WERI-Rb-1 (cell line): ENCODE data around the gene CWC22.

Experiments
- DNase-seq: peaks from one replicate; pipeline ENCODE4 v3.0.0-alpha.2; 2020
- H3K27ac ChIP-seq: fragments of 250-450 bp; sonication (Bioruptor Pico); 2 replicates; pipeline ENCODE4 v1.5.1; 2020; ENCODE audit warnings: mild to moderate bottlenecking, moderate library complexity
- H3K27me3 ChIP-seq: fragments of 250-450 bp; sonication (Bioruptor Pico); 2 replicates; pipeline ENCODE4 v1.5.1; 2021; ENCODE audit warnings: mild to moderate bottlenecking, low read depth, moderate library complexity; ENCODE audit not compliant: insufficient read depth, severe bottlenecking
- H3K36me3 ChIP-seq: fragments of 250-450 bp; sonication (Bioruptor Pico); 2 replicates; pipeline ENCODE4 v1.5.1; 2020; ENCODE audit warnings: mild to moderate bottlenecking, moderate library complexity
- H3K4me3 ChIP-seq: 2 replicates; pipeline ENCODE4 v1.5.1; 2011; ENCODE audit warnings: low read depth, mild to moderate bottlenecking, control low read depth, low read length
- H3K9me3 ChIP-seq: fragments of 250-450 bp; sonication (Bioruptor Pico); 2 replicates; pipeline ENCODE4 v1.5.1; 2021; ENCODE audit warnings: mild to moderate bottlenecking, moderate library complexity; ENCODE audit not compliant: severe bottlenecking
- TF ChIP-seq, protein P1 (sequence below): IDR thresholded peaks from 2 replicates; pipeline ENCODE4 v1.5.1; 2011; ENCODE audit warnings: low read depth, mild to moderate bottlenecking, control low read depth, inconsistent platforms, low read length

The CWC22 gene

DNA sequence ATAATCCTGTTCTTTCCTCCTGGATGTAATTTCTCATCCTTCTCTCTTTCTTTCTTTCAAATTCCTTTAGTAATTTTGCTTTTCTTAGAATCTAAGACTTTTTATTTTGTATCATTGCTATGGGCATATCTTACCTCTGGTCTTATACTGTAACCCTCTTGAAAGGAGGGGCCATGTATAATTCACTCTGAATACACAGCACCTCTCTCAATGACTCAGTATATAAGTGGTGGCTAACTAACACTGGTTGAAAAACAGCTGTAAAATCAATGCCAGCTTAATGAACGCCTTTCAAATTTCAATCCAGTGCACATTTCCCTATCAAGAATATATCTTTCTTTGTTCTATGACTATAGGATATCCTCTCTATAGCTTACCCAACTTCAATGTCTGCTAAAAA lies 53.7 kb downstream of the CWC22 start:
- no peak overlapping the region for H3K4me3 ChIP-seq
- TF ChIP-seq, protein P1, sequence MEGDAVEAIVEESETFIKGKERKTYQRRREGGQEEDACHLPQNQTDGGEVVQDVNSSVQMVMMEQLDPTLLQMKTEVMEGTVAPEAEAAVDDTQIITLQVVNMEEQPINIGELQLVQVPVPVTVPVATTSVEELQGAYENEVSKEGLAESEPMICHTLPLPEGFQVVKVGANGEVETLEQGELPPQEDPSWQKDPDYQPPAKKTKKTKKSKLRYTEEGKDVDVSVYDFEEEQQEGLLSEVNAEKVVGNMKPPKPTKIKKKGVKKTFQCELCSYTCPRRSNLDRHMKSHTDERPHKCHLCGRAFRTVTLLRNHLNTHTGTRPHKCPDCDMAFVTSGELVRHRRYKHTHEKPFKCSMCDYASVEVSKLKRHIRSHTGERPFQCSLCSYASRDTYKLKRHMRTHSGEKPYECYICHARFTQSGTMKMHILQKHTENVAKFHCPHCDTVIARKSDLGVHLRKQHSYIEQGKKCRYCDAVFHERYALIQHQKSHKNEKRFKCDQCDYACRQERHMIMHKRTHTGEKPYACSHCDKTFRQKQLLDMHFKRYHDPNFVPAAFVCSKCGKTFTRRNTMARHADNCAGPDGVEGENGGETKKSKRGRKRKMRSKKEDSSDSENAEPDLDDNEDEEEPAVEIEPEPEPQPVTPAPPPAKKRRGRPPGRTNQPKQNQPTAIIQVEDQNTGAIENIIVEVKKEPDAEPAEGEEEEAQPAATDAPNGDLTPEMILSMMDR: no peak
- H3K36me3 ChIP-seq: peaks cover 41% of the 10 kb centered on the region
- no peak overlapping the region for H3K27ac ChIP-seq
- no peak for DNase-seq
- H3K9me3 ChIP-seq: no peaks in the 10 kb centered on the region
- no peaks in the 10 kb centered on the region for H3K27me3 ChIP-seq

DNA sequence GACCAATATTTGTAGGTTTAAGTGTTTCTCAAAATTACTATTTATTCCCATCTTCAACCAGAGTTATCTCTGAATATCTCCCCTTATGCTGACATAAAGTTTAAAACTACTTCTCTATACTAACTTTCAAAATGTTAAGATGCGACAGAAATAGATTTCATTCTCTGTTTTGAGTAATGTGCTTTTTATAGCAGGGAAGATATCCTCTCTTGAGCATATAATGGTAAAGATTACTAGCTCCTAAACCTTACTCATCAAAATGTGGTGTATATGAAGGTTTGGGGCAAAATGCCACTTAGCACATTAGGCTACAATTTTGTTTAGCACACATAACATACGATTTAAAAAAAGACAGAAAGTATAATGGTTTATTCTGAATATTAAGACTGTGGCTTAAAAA lies 54.4 kb downstream of the CWC22 start:
- TF ChIP-seq, protein P1: no peak
- Histone ChIP-seq H3K27ac (no peak overlapping the region), H3K36me3 (peaks cover 41% of the 10 kb centered on the region), H3K4me3 (no peak overlapping the region), H3K9me3 (no peaks in the 10 kb centered on the region), H3K27me3 (no peaks in the 10 kb centered on the region)
- DNase-seq: no peak

DNA sequence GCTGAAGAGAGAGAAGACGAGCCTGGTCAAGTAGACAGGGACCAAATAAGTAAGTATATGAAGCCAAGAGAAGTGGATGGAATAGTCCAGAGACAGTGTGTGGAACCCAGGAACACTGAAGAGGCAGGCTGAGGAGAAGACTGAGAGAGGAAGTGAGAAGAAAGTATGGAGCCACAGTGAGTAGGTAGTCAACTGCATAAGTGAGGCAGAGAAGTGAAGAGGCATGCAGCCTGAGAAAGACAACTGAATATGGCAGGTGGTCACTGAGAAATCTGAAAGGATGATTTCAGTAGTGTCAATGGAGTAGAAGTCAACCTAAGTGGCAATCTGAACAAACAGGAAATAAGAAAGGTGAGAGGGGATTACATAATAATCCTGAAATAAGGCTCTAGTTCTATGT lies 55.4 kb downstream of the CWC22 start:
- no peaks in the 10 kb centered on the region for H3K27me3 ChIP-seq
- no peak overlapping the region for H3K27ac ChIP-seq
- DNase-seq: no peak
- TF ChIP-seq, protein P1: no peak
- H3K36me3 ChIP-seq: peaks cover 41% of the 10 kb centered on the region
- H3K9me3 ChIP-seq: no peaks in the 10 kb centered on the region
- H3K4me3 ChIP-seq: no peak overlapping the region

DNA sequence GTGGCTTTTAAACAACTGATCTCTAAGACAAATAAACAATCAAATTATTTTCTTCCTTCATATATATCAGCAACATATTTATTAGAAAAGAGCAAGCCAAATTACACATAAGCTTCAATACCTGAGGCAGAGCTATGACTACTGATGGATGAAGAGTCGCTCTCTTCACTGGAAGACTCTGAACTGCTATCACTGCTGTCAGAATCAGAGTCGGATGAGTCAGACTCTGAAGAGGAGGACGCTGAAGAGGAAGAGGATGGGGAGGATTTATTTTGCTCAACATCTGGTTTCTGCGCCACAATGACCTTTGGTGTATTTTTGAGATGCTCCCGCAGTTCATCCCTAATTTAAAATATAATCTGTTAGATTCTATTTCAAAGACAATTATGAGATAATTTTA lies 56.7 kb downstream of the CWC22 start:
- TF ChIP-seq, protein P1: no peak
- peaks cover 44% of the 10 kb centered on the region for H3K36me3 ChIP-seq

DNA sequence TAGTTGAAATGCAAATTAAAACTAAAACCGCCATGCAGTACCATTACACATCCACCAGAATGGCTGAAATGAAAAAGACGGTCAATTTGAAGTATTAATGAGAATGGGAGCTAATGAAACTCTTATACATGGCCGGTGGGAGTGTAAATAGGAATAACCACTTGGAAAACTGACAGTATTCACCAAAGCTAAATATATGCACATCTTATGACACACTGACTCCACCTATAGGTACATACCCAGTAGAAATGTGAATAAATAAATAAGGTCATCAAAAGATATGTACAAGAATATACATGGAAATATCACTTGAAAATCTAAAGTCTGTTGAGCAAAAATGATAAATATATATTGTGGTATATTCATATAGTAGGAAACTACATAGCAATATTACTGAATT lies 57.7 kb downstream of the CWC22 start:
- Histone ChIP-seq H3K27ac (no peak overlapping the region), H3K27me3 (no peaks in the 10 kb centered on the region), H3K4me3 (no peak overlapping the region), H3K36me3 (peaks cover 51% of the 10 kb centered on the region), H3K9me3 (no peaks in the 10 kb centered on the region)
- TF ChIP-seq, protein P1: no peak
- DNase-seq: no peak

More for the DNA sequence above, 56.7 kb downstream of the CWC22 start:
- Histone ChIP-seq H3K4me3 (no peak overlapping the region), H3K9me3 (no peaks in the 10 kb centered on the region), H3K27me3 (no peaks in the 10 kb centered on the region), H3K27ac (no peak overlapping the region)
- DNase-seq: no peak

DNA sequence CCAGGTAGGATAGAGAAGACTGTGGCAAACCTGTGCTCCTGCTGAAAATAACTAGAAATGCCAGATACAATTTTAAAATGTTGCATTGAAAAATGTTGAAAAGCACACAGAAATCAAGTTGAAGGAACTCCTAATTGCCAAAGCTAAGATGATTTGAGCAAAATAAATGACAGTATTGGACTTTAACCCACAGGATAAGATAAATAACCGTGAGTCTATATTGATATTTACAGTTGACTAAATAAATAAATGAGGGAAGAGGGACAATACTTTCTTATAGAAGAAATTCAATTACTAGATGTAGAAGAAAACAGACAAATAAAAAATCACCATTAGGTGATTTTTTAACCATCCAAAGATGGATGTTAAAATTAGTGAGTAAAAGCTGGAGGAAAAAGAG lies 59.0 kb downstream of the CWC22 start:
- no peak overlapping the region for H3K4me3 ChIP-seq
- DNase-seq: no peak
- TF ChIP-seq, protein P1: no peak
- H3K27me3 ChIP-seq: no peaks in the 10 kb centered on the region
- no peaks in the 10 kb centered on the region for H3K9me3 ChIP-seq
- peaks cover 46% of the 10 kb centered on the region for H3K36me3 ChIP-seq
- H3K27ac ChIP-seq: no peak overlapping the region
